OCI-LY1 (cell line): Measurements from ENCODE around the gene TMEM200B.

Experiments
- H2AFZ ChIP-seq: fragments of 200-600 bp; sonication (generic), shearing (Covaris generic); 2 replicates; pipeline ENCODE4 v1.6.0; 2014; ENCODE audit warnings: antibody characterized with exemption, mild to moderate bottlenecking, low read length
- H3F3A ChIP-seq: fragments of 200-600 bp; sonication (generic), shearing (Covaris generic); 2 replicates; pipeline ENCODE4 v1.6.0; 2014; ENCODE audit warnings: mild to moderate bottlenecking, antibody characterized with exemption, low read length, moderate library complexity; ENCODE audit not compliant: insufficient read depth
- H3K27ac ChIP-seq: fragments of 200-600 bp; sonication (generic); 2 replicates; pipeline ENCODE4 v1.5.1; 2014; ENCODE audit warnings: low read length, mixed run types, mild to moderate bottlenecking, low read depth; ENCODE audit not compliant: poor library complexity, severe bottlenecking
- H3K27me3 ChIP-seq: fragments of 200-600 bp; sonication (generic); 2 replicates; pipeline ENCODE4 v1.6.0; 2014; ENCODE audit warnings: antibody characterized with exemption, mild to moderate bottlenecking, low read length, moderate library complexity; ENCODE audit not compliant: insufficient read depth
- H3K36me3 ChIP-seq: fragments of 200-600 bp; sonication (generic); 2 replicates; pipeline ENCODE4 v1.6.1; 2014; ENCODE audit warnings: mild to moderate bottlenecking, antibody characterized with exemption, low read length, moderate library complexity, mixed read lengths; ENCODE audit not compliant: insufficient read depth
- H3K4me1 ChIP-seq: fragments of 200-600 bp; sonication (generic); 2 replicates; pipeline ENCODE4 v1.5.1; 2014; ENCODE audit warnings: mild to moderate bottlenecking, low read length, moderate library complexity; ENCODE audit not compliant: insufficient read depth, severe bottlenecking
- H3K4me2 ChIP-seq: fragments of 200-600 bp; sonication (generic), shearing (Covaris generic); 2 replicates; pipeline ENCODE4 v1.6.1; 2014; ENCODE audit warnings: low read length
- H3K4me3 ChIP-seq: fragments of 200-600 bp; sonication (generic); 2 replicates; pipeline ENCODE4 v1.5.1; 2014; ENCODE audit warnings: low read length, low read depth, mild to moderate bottlenecking, mixed read lengths; ENCODE audit not compliant: poor library complexity, severe bottlenecking
- H3K79me2 ChIP-seq: fragments of 200-600 bp; shearing (Covaris generic); 2 replicates; pipeline ENCODE4 v1.6.1; 2016; ENCODE audit warnings: mixed run types, low read length, mixed read lengths; ENCODE audit not compliant: insufficient read depth
- H3K9ac ChIP-seq: fragments of 200-600 bp; sonication (generic), shearing (Covaris generic); 2 replicates; pipeline ENCODE4 v1.6.1; 2014; ENCODE audit warnings: mild to moderate bottlenecking, low read length, mixed read lengths
- H3K9me2 ChIP-seq: fragments of 200-600 bp; sonication (generic), shearing (Covaris generic); 2 replicates; pipeline ENCODE4 v1.6.1; 2014; ENCODE audit warnings: low read depth, mild to moderate bottlenecking, low read length, mixed read lengths
- H3K9me3 ChIP-seq: fragments of 200-600 bp; shearing (Covaris generic); 2 replicates; pipeline ENCODE4 v1.6.1; 2014; ENCODE audit warnings: low read length, mixed read lengths
- H4K20me1 ChIP-seq: fragments of 200-600 bp; sonication (generic), shearing (Covaris generic); 2 replicates; pipeline ENCODE4 v1.6.0; 2016; ENCODE audit warnings: mild to moderate bottlenecking, low read length; ENCODE audit not compliant: insufficient read depth
- CTCF ChIP-seq: fragments of 200-600 bp; sonication (generic), shearing (Covaris generic); IDR thresholded peaks from 2 replicates; pipeline ENCODE4 v1.5.1; 2017; ENCODE audit warnings: mild to moderate bottlenecking, antibody characterized with exemption, low read length, moderate library complexity, mixed read lengths
- EZH2 ChIP-seq: fragments of 200-600 bp; sonication (generic), shearing (Covaris generic); IDR thresholded peaks from 2 replicates; pipeline ENCODE4 v1.8.0; 2017; ENCODE audit warnings: borderline replicate concordance, mixed run types, mild to moderate bottlenecking, antibody characterized with exemption, low read length, moderate library complexity, mixed read lengths

TMEM200B gene

GRCh38 chr1:29126198-29126597 is 2.5 kb upstream of the TMEM200B start:
- Histone ChIP-seq H3K27ac (no peak overlapping the region), H3K9me3 (no peaks in the 10 kb centered on the region), H3K4me3 (no peak overlapping the region), H3K9me2 (no peaks in the 10 kb centered on the region), H3K79me2 (no peaks in the 10 kb centered on the region), H3F3A (no peaks in the 10 kb centered on the region), H3K9ac (no peak overlapping the region), H2AFZ (no peak overlapping the region), H3K27me3 (peaks cover 7% of the 10 kb centered on the region), H3K36me3 (no peaks in the 10 kb centered on the region), H3K4me2 (no peak overlapping the region), H3K4me1 (peaks cover 13% of the 10 kb centered on the region), H4K20me1 (no peaks in the 10 kb centered on the region)
- TF ChIP-seq EZH2: no peak
- TF ChIP-seq CTCF: no peak

- Histone ChIP-seq H2AFZ (no peak overlapping the region), H3K4me2 (no peak overlapping the region), H3K9me2 (no peaks in the 10 kb centered on the region), H3K9me3 (no peaks in the 10 kb centered on the region), H3K27me3 (peaks cover 7% of the 10 kb centered on the region), H3K79me2 (no peaks in the 10 kb centered on the region), H3K27ac (no peak overlapping the region), H3K4me1 (peaks cover 13% of the 10 kb centered on the region), H3K36me3 (no peaks in the 10 kb centered on the region), H3K9ac (no peak overlapping the region), H4K20me1 (no peaks in the 10 kb centered on the region), H3F3A (no peaks in the 10 kb centered on the region), H3K4me3 (no peak overlapping the region)
- TF ChIP-seq EZH2 (no peak), CTCF (no peak)
Measured at GRCh38 chr1:29125788-29126187, 2.1 kb upstream of the TMEM200B start.

GRCh38 chr1:29125237-29125641 is 1.5 kb upstream of the TMEM200B start:
- peak overlapping the region; percentile 43; the same call in 1 of the 2 replicates for H3K9ac ChIP-seq
- no peaks in the 10 kb centered on the region for H4K20me1 ChIP-seq
- no peak overlapping the region for H3K27ac ChIP-seq
- H2AFZ ChIP-seq: no peak overlapping the region
- peak overlapping the region; percentile 63 for H3K4me3 ChIP-seq
- H3K9me2 ChIP-seq: no peaks in the 10 kb centered on the region
- H3F3A ChIP-seq: no peaks in the 10 kb centered on the region
- peak overlapping the region; percentile 96 for H3K4me2 ChIP-seq
- peaks cover 13% of the 10 kb centered on the region for H3K4me1 ChIP-seq
- no peaks in the 10 kb centered on the region for H3K79me2 ChIP-seq
- H3K9me3 ChIP-seq: no peaks in the 10 kb centered on the region
- peaks cover 7% of the 10 kb centered on the region for H3K27me3 ChIP-seq
- no peaks in the 10 kb centered on the region for H3K36me3 ChIP-seq
- TF ChIP-seq EZH2 (no peak), CTCF (no peak)
